ENCODE measurements around the gene RHBDD1. TPM values are rescaled to one million over a fixed set of nuclear protein-coding genes. Genes with fewer than 3 reads are reported as not detected.

RHBDD1 gene
- total and polyA plus RNA-seq, 12 donors, result 4.5 to 57.1 (median 33.7) TPM

GRCh38 chr2:226977775-226978190 is 141.9 kb downstream of the RHBDD1 start:
- no peak overlapping the region for H3K27ac ChIP-seq
- TF ChIP-seq, protein P1, sequence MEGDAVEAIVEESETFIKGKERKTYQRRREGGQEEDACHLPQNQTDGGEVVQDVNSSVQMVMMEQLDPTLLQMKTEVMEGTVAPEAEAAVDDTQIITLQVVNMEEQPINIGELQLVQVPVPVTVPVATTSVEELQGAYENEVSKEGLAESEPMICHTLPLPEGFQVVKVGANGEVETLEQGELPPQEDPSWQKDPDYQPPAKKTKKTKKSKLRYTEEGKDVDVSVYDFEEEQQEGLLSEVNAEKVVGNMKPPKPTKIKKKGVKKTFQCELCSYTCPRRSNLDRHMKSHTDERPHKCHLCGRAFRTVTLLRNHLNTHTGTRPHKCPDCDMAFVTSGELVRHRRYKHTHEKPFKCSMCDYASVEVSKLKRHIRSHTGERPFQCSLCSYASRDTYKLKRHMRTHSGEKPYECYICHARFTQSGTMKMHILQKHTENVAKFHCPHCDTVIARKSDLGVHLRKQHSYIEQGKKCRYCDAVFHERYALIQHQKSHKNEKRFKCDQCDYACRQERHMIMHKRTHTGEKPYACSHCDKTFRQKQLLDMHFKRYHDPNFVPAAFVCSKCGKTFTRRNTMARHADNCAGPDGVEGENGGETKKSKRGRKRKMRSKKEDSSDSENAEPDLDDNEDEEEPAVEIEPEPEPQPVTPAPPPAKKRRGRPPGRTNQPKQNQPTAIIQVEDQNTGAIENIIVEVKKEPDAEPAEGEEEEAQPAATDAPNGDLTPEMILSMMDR (IDR thresholded peaks at IDR 0.05), result no peak
- DNase-seq (no peak), ATAC-seq (no peak)
- WGBS, 2 donors, result 83 to 88% methylated on average over 2 of the region's 2 CpGs
- H3K4me3 ChIP-seq, result no peak overlapping the region
- intact Hi-C loops (cut with DNase I), result loop anchor here in 1 of 10 donors (10.0 kb wide), 1 partner anchor 143 kb away; the partner anchor contains the start of gene RHBDD1
- no peaks in the 10 kb centered on the region for H3K27me3 ChIP-seq
- H3K9me3 ChIP-seq, result no peaks in the 10 kb centered on the region
- peaks cover 0 to 4% (median 0%) of the 10 kb centered on the region in 9 donors for H3K36me3 ChIP-seq
- H3K4me1 ChIP-seq, result peaks cover 0 to 8% (median 0%) of the 10 kb centered on the region in 9 donors

- H3K27me3 ChIP-seq, result no peaks in the 10 kb centered on the region
- no peak overlapping the region for H3K27ac ChIP-seq
- DNase-seq (no peak), ATAC-seq (no peak)
- intact Hi-C loops (cut with DNase I), result loop anchor here in 1 of 10 donors (10.0 kb wide), 1 partner anchor 143 kb away; the partner anchor contains the start of gene RHBDD1
- H3K4me1 ChIP-seq, result peaks cover 0 to 8% (median 0%) of the 10 kb centered on the region in 9 donors
- H3K36me3 ChIP-seq, result peaks cover 0 to 4% (median 0%) of the 10 kb centered on the region in 9 donors
- no peaks in the 10 kb centered on the region for H3K9me3 ChIP-seq
- no peak overlapping the region for H3K4me3 ChIP-seq
- TF ChIP-seq, protein P1 (IDR thresholded peaks at IDR 0.05), result no peak
- 96 to 97% methylated on average over 7 of the region's 7 CpGs for WGBS, 2 donors
These were observed 142.4 kb downstream of the RHBDD1 start for GRCh38 chr2:226978300-226978699.

DNA sequence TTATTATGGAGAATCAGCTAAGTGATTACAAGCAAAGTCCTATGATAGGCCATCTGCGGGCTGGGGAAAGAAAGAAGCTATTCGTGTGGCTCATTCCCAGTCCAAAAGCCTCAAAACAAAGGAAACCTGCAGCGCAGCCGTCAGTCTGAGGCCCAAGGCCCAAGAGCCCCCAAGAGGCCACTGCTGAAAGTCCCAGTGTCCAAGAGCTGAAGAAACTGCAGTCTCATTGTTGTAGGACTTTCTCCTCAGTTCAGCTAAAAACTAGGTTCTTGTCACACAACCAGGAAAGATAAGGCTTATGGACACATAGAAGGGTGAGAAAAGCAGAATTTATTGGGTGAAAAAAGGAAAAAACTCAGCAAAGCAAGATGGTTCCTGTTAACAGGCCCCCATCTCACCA is 143.2 kb downstream of the RHBDD1 start:
- TF ChIP-seq, protein P1 (IDR thresholded peaks at IDR 0.05), result no peak
- intact Hi-C loops (cut with DNase I), result loop anchor here in 1 of 10 donors (10.0 kb wide), 1 partner anchor 144 kb away; the partner anchor contains the start of gene RHBDD1
- Histone ChIP-seq H3K27ac (no peak overlapping the region), H3K4me3 (no peak overlapping the region), H3K27me3 (no peaks in the 10 kb centered on the region), H3K4me1 (peaks cover 0 to 10% (median 0%) of the 10 kb centered on the region in 9 donors), H3K36me3 (no peaks in the 10 kb centered on the region), H3K9me3 (no peaks in the 10 kb centered on the region)
- DNase-seq (no peak), ATAC-seq (no peak)
- 84 to 85% methylated on average over 4 of the region's 4 CpGs for WGBS, 2 donors

GRCh38 chr2:226981791-226982326 is 146.0 kb downstream of the RHBDD1 start:
- DNase-seq (no peak), ATAC-seq (no peak)
- intact Hi-C loops (cut with DNase I), result loop anchor here (5.0 to 10.0 kb wide), 8 partner anchors 147 to 1310 kb away; partner anchors contain the start of gene RHBDD1 (in 2 of the 10)
- WGBS, 2 donors, result 56 to 66% methylated on average over 3 of the region's 3 CpGs
- TF ChIP-seq, protein P1 (IDR thresholded peaks at IDR 0.05), result no peak
- Histone ChIP-seq H3K36me3 (no peaks in the 10 kb centered on the region), H3K27ac (no peak overlapping the region), H3K4me3 (no peak overlapping the region), H3K4me1 (peaks cover 0 to 25% (median 6%) of the 10 kb centered on the region in 9 donors), H3K27me3 (no peaks in the 10 kb centered on the region), H3K9me3 (peaks cover 0 to 3% (median 0%) of the 10 kb centered on the region in 11 donors)
